GM18519 (cell line): ENCODE measurements around the gene LRRC9.

Source experiments
- ATAC-seq: cut with Tn5 transposase; IDR thresholded peaks from one replicate; pipeline ENCODE4 v1.9.1; 2021; ENCODE audit warnings: mild to moderate bottlenecking, moderate library complexity; ENCODE audit not compliant: unreplicated experiment, low FRiP score

LRRC9 gene

GRCh38 chr14:60101786-60102185 is 181.8 kb downstream of the LRRC9 start:
- no peak for ATAC-seq

- no peak for ATAC-seq
Measured at GRCh38 chr14:60102389-60102788, 182.4 kb downstream of the LRRC9 start.

GRCh38 chr14:60106339-60106738 is 186.4 kb downstream of the LRRC9 start:
- no peak for ATAC-seq

- ATAC-seq = no peak
Measured at GRCh38 chr14:60107477-60107876, 187.5 kb downstream of the LRRC9 start.

- no peak for ATAC-seq
Measured at GRCh38 chr14:60111732-60112131, 191.8 kb downstream of the LRRC9 start.
